Caco-2 (cell line): ENCODE results near the gene MKLN1. TPM values are rescaled to one million over a fixed set of nuclear protein-coding genes. Genes with fewer than 3 reads are reported as not detected.
A peak's percentile ranks its signal among the peaks of the same experiment; 100 is the strongest.

ENCODE experiments used
- BruUV-seq: library from RNA; stranded (reverse); fragments of 400-500 nt; replicated peaks from 2 replicates; lab custom pipeline; 2021; lab: Mats Ljungman, UMichigan
- CTCF ChIA-PET: fragments of 300-600 bp; sonication (Branson Sonifier 250); formaldehyde crosslinking; loops from one replicate; lab custom pipeline; 2022; ENCODE audit warnings: antibody characterized with exemption; lab: Charles Lee
- POLR2A ChIA-PET: fragments of 300-600 bp; sonication (Branson Sonifier 250); formaldehyde crosslinking; loops from one replicate; lab custom pipeline; 2022; ENCODE audit warnings: antibody characterized with exemption; lab: Charles Lee
- DNase-seq, 2 experiments: peaks; one replicate each; pipeline versions ENCODE4 v3.0.0 to v3.0.0-alpha.2; 2020 to 2022
- H3K27me3 ChIP-seq: replicated peaks from 2 replicates; pipeline ENCODE4 v1.6.0; 2011; ENCODE audit warnings: low read length; ENCODE audit not compliant: control insufficient read depth, insufficient read depth
- H3K36me3 ChIP-seq: 2 replicates; pipeline ENCODE4 v1.5.1; 2011; ENCODE audit warnings: low read length; ENCODE audit not compliant: control insufficient read depth, insufficient read depth
- H3K4me1 ChIP-seq: fragments of 250-450 bp; sonication (Bioruptor Pico); 2 replicates; pipeline ENCODE4 v1.5.1; 2020; ENCODE audit warnings: mild to moderate bottlenecking
- H3K4me3 ChIP-seq: 2 replicates; pipeline ENCODE4 v1.5.1; 2011; ENCODE audit warnings: low read depth, mild to moderate bottlenecking, control low read depth, low read length
- H3K9me3 ChIP-seq: fragments of 250-450 bp; sonication (Bioruptor Pico); 2 replicates; pipeline ENCODE4 v1.5.1; 2020; ENCODE audit warnings: mild to moderate bottlenecking, moderate library complexity
- H3K27ac Mint-ChIP-seq: one replicate; pipeline ENCODE4 v1.8.0; 2022; ENCODE audit warnings: mixed read lengths; ENCODE audit not compliant: unreplicated experiment
- H3K27me3 Mint-ChIP-seq: one replicate; pipeline ENCODE4 v1.8.0; 2022; ENCODE audit warnings: mixed read lengths; ENCODE audit not compliant: insufficient read depth, unreplicated experiment
- H3K36me3 Mint-ChIP-seq: one replicate; pipeline ENCODE4 v1.8.0; 2022; ENCODE audit warnings: mild to moderate bottlenecking, mixed read lengths; ENCODE audit not compliant: insufficient read depth, unreplicated experiment
- H3K4me1 Mint-ChIP-seq: one replicate; pipeline ENCODE4 v1.8.0; 2022; ENCODE audit warnings: low read depth, mixed read lengths; ENCODE audit not compliant: unreplicated experiment
- H3K4me3 Mint-ChIP-seq: one replicate; pipeline ENCODE4 v1.8.0; 2022; ENCODE audit warnings: mild to moderate bottlenecking, moderate library complexity, mixed read lengths; ENCODE audit not compliant: unreplicated experiment
- H3K9me3 Mint-ChIP-seq: one replicate; pipeline ENCODE4 v1.8.0; 2022; ENCODE audit warnings: mixed read lengths; ENCODE audit not compliant: unreplicated experiment
- intact Hi-C: fragments of 100-400 bp; cut with micrococcal nuclease; formaldehyde crosslinking; loops from one replicate; pipeline ENCODE4 v1.10.0; 2022; ENCODE audit not compliant: unreplicated experiment
- total RNA-seq: library from RNA; stranded (reverse); gene quantifications from 2 replicates; pipeline ENCODE4 v1.2.3, GENCODE V29; 2022
- TF ChIP-seq, protein P1 (sequence below), 2 experiments: fragments of 200-600 bp in 1 of 2; IDR thresholded peaks; 1 replicate in 1 of 2; 2 replicates in 1 of 2; pipeline versions ENCODE4 v1.5.1 to v1.8.0; 2011 to 2022; ENCODE audit warnings: antibody characterized with exemption in 1 of 2, control low read depth in 1 of 2, inconsistent platforms in 1 of 2, low read depth in 1 of 2, low read length in 1 of 2, mild to moderate bottlenecking in 1 of 2, moderate library complexity in 1 of 2; ENCODE audit not compliant: insufficient read depth in 1 of 2, severe bottlenecking in 1 of 2, unreplicated experiment in 1 of 2

The MKLN1 gene
- total RNA-seq, 1 experiment from 2014 or later, result 55.6 TPM

DNA sequence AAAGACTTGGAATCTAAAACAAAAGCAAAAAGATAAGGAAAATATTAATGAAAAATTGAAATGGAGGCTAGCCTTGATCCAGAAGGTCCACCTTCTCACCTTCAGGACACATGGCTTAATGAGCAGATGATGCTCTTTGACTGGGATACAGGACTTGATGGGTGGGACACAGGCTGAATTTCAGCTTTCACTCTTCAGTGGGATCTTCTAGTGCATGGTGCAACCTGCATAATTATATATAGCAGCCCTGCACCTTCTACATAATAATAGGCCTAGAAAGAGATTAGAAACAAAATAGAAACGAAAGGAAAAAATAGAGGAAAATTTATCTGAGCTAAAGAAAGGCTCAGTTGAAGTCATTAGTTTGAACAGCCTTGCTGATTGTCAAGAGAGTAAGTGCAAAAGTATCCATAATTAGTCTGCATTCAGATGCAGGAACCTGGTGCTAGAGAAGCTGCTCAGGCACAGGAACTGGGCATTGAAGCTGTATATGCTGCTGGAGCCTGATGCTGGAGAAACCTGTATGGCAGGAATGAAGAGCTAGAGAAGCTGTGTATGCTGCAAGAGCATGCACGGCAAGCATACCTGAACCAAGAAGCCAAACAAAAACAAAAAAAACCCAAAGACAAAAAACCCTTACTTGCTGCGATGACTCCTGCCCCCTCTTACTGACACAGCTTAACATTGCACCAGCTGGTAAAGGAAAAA lies 19.4 kb downstream of the MKLN1 start:
- Mint-ChIP-seq H3K9me3 (no peaks in the 10 kb centered on the region), H3K27me3 (no peaks in the 10 kb centered on the region), H3K4me1 (peaks cover 10% of the 10 kb centered on the region), H3K4me3 (no peak overlapping the region), H3K36me3 (no peaks in the 10 kb centered on the region), H3K27ac (peak overlapping the region; percentile 12)
- Histone ChIP-seq H3K9me3 (no peaks in the 10 kb centered on the region), H3K4me1 (peaks cover 8% of the 10 kb centered on the region; the same call in 1 of the 2 replicates), H3K4me3 (no peak overlapping the region), H3K27me3 (no peaks in the 10 kb centered on the region), H3K36me3 (no peaks in the 10 kb centered on the region)
- BruUV-seq, result no TSS peak
- DNase-seq, result peak; percentile 56 to 69
- POLR2A ChIA-PET, result interaction anchor here (0.5 kb wide), 1 partner anchor 106 kb away, joined by 5 read pairs; no protein-coding TSS in a partner anchor
- TF ChIP-seq, protein P1, sequence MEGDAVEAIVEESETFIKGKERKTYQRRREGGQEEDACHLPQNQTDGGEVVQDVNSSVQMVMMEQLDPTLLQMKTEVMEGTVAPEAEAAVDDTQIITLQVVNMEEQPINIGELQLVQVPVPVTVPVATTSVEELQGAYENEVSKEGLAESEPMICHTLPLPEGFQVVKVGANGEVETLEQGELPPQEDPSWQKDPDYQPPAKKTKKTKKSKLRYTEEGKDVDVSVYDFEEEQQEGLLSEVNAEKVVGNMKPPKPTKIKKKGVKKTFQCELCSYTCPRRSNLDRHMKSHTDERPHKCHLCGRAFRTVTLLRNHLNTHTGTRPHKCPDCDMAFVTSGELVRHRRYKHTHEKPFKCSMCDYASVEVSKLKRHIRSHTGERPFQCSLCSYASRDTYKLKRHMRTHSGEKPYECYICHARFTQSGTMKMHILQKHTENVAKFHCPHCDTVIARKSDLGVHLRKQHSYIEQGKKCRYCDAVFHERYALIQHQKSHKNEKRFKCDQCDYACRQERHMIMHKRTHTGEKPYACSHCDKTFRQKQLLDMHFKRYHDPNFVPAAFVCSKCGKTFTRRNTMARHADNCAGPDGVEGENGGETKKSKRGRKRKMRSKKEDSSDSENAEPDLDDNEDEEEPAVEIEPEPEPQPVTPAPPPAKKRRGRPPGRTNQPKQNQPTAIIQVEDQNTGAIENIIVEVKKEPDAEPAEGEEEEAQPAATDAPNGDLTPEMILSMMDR (IDR thresholded peaks at IDR 0.05; ENCODE audit: insufficient read depth in 1 of 2, low read depth in 1 of 2, low read length in 1 of 2, severe bottlenecking in 1 of 2, unreplicated experiment in 1 of 2), result no peak
- CTCF ChIA-PET, result interaction anchor here (1.3 kb wide), 1 partner anchor 44 kb away, joined by 5 read pairs; no protein-coding TSS in a partner anchor
- intact Hi-C loops, result loop anchor here (1.0 kb wide), 1 partner anchor 19 kb away; no protein-coding TSS in a partner anchor

DNA sequence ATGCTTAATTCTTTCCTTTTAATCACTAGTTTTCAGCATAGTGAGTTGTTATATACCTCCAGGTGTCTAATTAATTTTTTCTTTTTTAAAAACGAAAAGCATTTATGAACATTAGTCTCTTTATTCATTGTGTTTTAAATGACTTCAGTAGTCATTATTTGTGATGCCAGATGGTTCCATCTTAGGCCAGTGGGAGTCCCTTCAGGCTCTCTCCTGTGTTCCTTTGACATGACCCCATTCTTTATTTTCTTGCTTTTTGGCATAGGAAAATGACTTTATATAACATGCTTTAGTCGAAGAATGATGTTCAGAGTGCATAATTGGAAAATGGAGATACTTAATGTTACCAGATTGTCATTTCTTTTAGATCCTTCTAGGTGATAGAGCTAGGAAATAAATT lies 24.4 kb downstream of the MKLN1 start:
- Histone ChIP-seq H3K27me3 (no peaks in the 10 kb centered on the region), H3K4me1 (peaks cover 2% of the 10 kb centered on the region; the same call in 1 of the 2 replicates), H3K4me3 (no peak overlapping the region), H3K36me3 (no peaks in the 10 kb centered on the region), H3K9me3 (no peaks in the 10 kb centered on the region; the same call in 1 of the 2 replicates)
- BruUV-seq, result no TSS peak
- no peaks in the 10 kb centered on the region for H3K27me3 Mint-ChIP-seq
- ChIA-PET POLR2A (no interaction called here), CTCF (no interaction called here)
- peaks cover 6% of the 10 kb centered on the region for H3K4me1 Mint-ChIP-seq
- H3K9me3 Mint-ChIP-seq, result no peaks in the 10 kb centered on the region
- intact Hi-C loops, result no loop called here
- H3K27ac Mint-ChIP-seq, result no peak overlapping the region
- TF ChIP-seq, protein P1 (IDR thresholded peaks at IDR 0.05; ENCODE audit: insufficient read depth in 1 of 2, low read depth in 1 of 2, low read length in 1 of 2, severe bottlenecking in 1 of 2, unreplicated experiment in 1 of 2), result no peak
- no peak overlapping the region for H3K4me3 Mint-ChIP-seq
- DNase-seq, result no peak
- H3K36me3 Mint-ChIP-seq, result no peaks in the 10 kb centered on the region

DNA sequence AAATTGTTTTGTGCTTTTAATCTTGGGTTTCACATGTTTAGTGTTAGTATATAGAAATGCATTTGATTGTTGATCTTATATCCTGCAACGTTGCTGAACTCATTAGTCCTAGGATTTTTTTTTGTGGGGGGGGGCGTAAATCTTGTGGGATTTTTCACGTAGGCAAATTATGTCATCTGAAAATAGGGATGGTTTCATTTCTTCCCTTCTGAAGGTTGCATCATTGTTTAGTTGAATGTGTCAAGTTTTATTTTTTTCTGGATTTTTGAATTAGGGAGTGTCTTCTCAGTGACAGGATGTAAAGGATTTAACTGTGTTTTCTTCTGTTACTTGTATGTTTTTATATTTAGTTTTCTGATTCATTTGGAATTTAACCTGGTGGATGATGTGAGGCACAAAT lies 26.7 kb downstream of the MKLN1 start:
- H3K9me3 Mint-ChIP-seq, result no peaks in the 10 kb centered on the region
- H3K27me3 Mint-ChIP-seq, result no peaks in the 10 kb centered on the region
- no peak for DNase-seq
- Histone ChIP-seq H3K9me3 (no peaks in the 10 kb centered on the region; the same call in 1 of the 2 replicates), H3K27me3 (no peaks in the 10 kb centered on the region), H3K4me3 (no peak overlapping the region), H3K36me3 (no peaks in the 10 kb centered on the region), H3K4me1 (peaks cover 4% of the 10 kb centered on the region; the same call in 1 of the 2 replicates)
- CTCF ChIA-PET, result no interaction called here
- H3K36me3 Mint-ChIP-seq, result no peaks in the 10 kb centered on the region
- no TSS peak for BruUV-seq
- H3K4me1 Mint-ChIP-seq, result peaks cover 8% of the 10 kb centered on the region
- POLR2A ChIA-PET, result no interaction called here
- H3K4me3 Mint-ChIP-seq, result no peak overlapping the region
- TF ChIP-seq, protein P1 (IDR thresholded peaks at IDR 0.05; ENCODE audit: insufficient read depth in 1 of 2, low read depth in 1 of 2, low read length in 1 of 2, severe bottlenecking in 1 of 2, unreplicated experiment in 1 of 2), result no peak
- no peak overlapping the region for H3K27ac Mint-ChIP-seq
- intact Hi-C loops, result no loop called here
